Pancreas (tissue), 10 donors: ENCODE data around the gene OGDH. TPM values are rescaled to one million over a fixed set of nuclear protein-coding genes. Genes with fewer than 3 reads are reported as not detected.
A peak's percentile ranks its signal among the peaks of the same experiment; 100 is the strongest.
"Not testable (repeated sequence)": the region's sequence is repeated elsewhere in the genome, so short reads cannot be mapped to it uniquely, and the experiment has no call there.

Experiments
- ATAC-seq, 4 donors: fragments of 200-7000 bp; cut with Tn5 transposase; one replicate each; pipeline versions ENCODE4 v1.8.0 to v1.9.1; 2020; ENCODE audit warnings: mild to moderate bottlenecking in 4 of 4, moderate library complexity in 4 of 4
- DNase-seq, 6 donors: peaks; one replicate each; pipeline ENCODE4 v3.0.0-alpha.2; 2020
- FAIRE-seq: peaks from 2 replicates; lab custom pipeline; 2012; peaks lifted over from hg19 to GRCh38; lab: Jason Lieb, UNC
- H3K27ac ChIP-seq, 4 donors: fragments of 200-600 bp; sonication (generic); 1 replicate in 3 of 4; 2 replicates in 1 of 4; pipeline versions ENCODE4 v1.5.0 to v1.8.0; 2020
- H3K27me3 ChIP-seq, 4 donors: fragments of 200-600 bp; one replicate each; pipeline ENCODE4 v1.8.0; 2021
- H3K36me3 ChIP-seq, 3 donors: fragments of 200-600 bp; sonication (generic) in 1 of 3; one replicate each; pipeline versions ENCODE4 v1.5.0 to v1.8.0; 2020 to 2021
- H3K4me1 ChIP-seq, 3 donors: fragments of 200-600 bp; one replicate each; pipeline ENCODE4 v1.8.0; 2021
- H3K4me3 ChIP-seq, 4 donors: fragments of 200-600 bp; sonication (generic) in 2 of 4; one replicate each; pipeline versions ENCODE4 v1.5.0 to v1.8.0; 2020 to 2021
- H3K9me3 ChIP-seq, 4 donors: fragments of 200-600 bp; one replicate each; pipeline ENCODE4 v1.8.0; 2021
- WGBS, 2 donors: extraction: QIAGEN DNeasy Blood & Tissue Kit; methylation state at CpG; one replicate each; pipeline ENCODE4 v1.1.7; 2013; 5-methylcytosine and 5-hydroxymethylcytosine counted together
- intact Hi-C, 3 donors: fragments of 100-400 bp; cut with DNase I; formaldehyde crosslinking; loops; one replicate each; pipeline versions ENCODE4 v1.11.1 to v1.14.2; 2022
- polyA plus RNA-seq, 2 donors: library from polyadenylated mRNA; stranded (reverse); fragments of 200-250 nt; gene quantifications; one replicate each; pipeline ENCODE4 v1.2.3, GENCODE V29; 2013
- total RNA-seq, 6 donors: library from RNA; stranded (reverse); fragmentation: NEBNext Ultra II Directional in 4 of 6; extraction: Animal tissue kit (Norgen Biotek cat#: 25700) in 4 of 6; gene quantifications; one replicate each; pipeline versions ENCODE4 v1.2.1 to v1.2.4, GENCODE V29; 2021 to 2023
- TF ChIP-seq, protein P1 (sequence below), 4 donors: fragments of 200-600 bp; sonication (generic) in 3 of 4; IDR thresholded peaks; one replicate each; pipeline versions ENCODE4 v1.5.0 to v1.8.0; 2021; ENCODE audit warnings: antibody characterized with exemption in 4 of 4
- donor health status: healthy with polysubstance abuse.
- donor health status: DM: no; HTN: no; CAD: no; lungs with moderate emphysema.
- donor health status: DM: no; HTN: no; CAD: no.
- donor health status: control.
- donor health status: control.
- donor health status: Bipolar disorder and iron deficiency.
- donor health status: DM: yes; HTN: yes; CAD: no.
- donor health status: DM: no; HTN: no; CAD: no.
- donor health status: DM: no; HTN: no; CAD: no.
- donor health status: DM: yes; HTN: yes; CAD: no.

Gene OGDH
- total and polyA plus RNA-seq, 8 donors: 18.4 to 49.2 (median 29.0) TPM

DNA sequence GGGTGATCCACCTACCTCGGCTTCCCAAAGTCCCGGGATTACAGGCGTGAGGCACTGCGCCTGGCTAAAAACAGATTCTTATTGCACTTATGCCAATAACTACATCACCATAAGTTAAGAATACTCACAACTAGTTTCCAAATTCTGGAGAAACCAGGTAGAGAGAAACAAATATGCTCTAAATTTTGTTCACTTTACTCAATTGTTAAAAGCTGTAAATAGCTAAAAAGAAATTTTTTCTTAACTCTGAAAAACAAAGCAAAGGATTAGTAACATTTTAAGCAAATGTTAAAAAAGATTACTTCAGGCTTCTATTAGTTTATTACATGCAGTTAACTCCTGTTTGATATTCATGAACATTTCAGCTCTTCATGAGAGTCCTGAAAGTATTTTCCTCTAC, 113.9 kb downstream of the OGDH start:
- DNase-seq (no peak), ATAC-seq (no peak), FAIRE-seq (no peak)
- TF ChIP-seq, protein P1, sequence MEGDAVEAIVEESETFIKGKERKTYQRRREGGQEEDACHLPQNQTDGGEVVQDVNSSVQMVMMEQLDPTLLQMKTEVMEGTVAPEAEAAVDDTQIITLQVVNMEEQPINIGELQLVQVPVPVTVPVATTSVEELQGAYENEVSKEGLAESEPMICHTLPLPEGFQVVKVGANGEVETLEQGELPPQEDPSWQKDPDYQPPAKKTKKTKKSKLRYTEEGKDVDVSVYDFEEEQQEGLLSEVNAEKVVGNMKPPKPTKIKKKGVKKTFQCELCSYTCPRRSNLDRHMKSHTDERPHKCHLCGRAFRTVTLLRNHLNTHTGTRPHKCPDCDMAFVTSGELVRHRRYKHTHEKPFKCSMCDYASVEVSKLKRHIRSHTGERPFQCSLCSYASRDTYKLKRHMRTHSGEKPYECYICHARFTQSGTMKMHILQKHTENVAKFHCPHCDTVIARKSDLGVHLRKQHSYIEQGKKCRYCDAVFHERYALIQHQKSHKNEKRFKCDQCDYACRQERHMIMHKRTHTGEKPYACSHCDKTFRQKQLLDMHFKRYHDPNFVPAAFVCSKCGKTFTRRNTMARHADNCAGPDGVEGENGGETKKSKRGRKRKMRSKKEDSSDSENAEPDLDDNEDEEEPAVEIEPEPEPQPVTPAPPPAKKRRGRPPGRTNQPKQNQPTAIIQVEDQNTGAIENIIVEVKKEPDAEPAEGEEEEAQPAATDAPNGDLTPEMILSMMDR (IDR thresholded peaks at IDR 0.05): no peak
- no peaks in the 10 kb centered on the region for H3K36me3 ChIP-seq
- intact Hi-C loops: no loop called here
- H3K4me3 ChIP-seq: no peak overlapping the region
- H3K27ac ChIP-seq: no peak overlapping the region
- WGBS, 2 donors: 79 to 92% methylated on average over 4 of the region's 4 CpGs
- no peaks in the 10 kb centered on the region for H3K4me1 ChIP-seq
- no peaks in the 10 kb centered on the region for H3K9me3 ChIP-seq
- no peaks in the 10 kb centered on the region for H3K27me3 ChIP-seq

DNA sequence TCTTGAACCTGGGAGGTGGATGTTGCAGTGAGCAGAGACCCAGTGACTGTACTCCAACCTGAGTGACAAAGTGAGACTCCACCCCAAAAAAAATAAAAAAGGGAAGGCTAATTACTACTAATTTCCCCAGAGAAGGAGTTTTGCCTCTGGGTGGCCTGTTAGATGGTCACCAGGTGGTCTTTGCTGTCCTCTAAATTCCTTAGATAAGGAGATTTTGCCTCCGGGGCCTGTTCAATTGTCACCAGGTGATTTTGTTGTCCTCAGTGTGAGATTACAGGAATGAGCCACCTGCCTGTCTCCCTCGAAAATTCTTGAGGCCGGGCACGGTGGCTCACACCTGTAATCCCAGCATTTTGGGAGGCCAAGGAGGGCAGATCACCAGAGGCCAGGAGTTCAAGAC, 117.8 kb downstream of the OGDH start:
- WGBS, 2 donors: 75 to 77% methylated on average over 4 of the region's 4 CpGs
- ATAC-seq (no peak), DNase-seq (no peak), FAIRE-seq (no peak)
- H3K4me3 ChIP-seq: no peak overlapping the region
- no peaks in the 10 kb centered on the region for H3K27me3 ChIP-seq
- TF ChIP-seq, protein P1 (IDR thresholded peaks at IDR 0.05): no peak
- H3K9me3 ChIP-seq: no peaks in the 10 kb centered on the region
- H3K27ac ChIP-seq: no peak overlapping the region
- no peaks in the 10 kb centered on the region for H3K4me1 ChIP-seq
- intact Hi-C loops: no loop called here
- no peaks in the 10 kb centered on the region for H3K36me3 ChIP-seq

DNA sequence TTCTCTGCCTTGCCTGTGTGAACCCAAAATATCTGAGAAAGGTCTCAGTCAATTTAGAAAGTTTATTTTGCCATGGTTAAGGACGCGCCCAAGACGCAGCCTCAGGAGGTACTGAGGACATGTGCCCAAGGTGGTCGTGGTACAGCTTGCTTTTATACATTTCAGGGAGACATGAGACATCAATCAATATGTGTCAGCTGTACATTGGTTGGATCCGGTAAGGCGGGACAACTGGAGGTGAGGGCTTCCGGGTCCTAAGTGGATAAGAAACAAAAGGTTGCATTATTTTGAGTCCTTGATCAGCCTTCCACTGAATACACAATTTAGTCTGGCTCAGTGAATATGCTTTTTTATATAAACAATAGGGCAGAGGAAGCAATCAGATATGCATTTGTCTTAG, 119.8 kb downstream of the OGDH start:
- H3K27ac ChIP-seq, H3K4me3 ChIP-seq, DNase-seq, H3K27me3 ChIP-seq, intact Hi-C loops, ATAC-seq, FAIRE-seq, H3K36me3 ChIP-seq, H3K9me3 ChIP-seq, H3K4me1 ChIP-seq: not testable (repeated sequence)
- WGBS, 2 donors: 57 to 61% methylated on average over 7 of the region's 7 CpGs

DNA sequence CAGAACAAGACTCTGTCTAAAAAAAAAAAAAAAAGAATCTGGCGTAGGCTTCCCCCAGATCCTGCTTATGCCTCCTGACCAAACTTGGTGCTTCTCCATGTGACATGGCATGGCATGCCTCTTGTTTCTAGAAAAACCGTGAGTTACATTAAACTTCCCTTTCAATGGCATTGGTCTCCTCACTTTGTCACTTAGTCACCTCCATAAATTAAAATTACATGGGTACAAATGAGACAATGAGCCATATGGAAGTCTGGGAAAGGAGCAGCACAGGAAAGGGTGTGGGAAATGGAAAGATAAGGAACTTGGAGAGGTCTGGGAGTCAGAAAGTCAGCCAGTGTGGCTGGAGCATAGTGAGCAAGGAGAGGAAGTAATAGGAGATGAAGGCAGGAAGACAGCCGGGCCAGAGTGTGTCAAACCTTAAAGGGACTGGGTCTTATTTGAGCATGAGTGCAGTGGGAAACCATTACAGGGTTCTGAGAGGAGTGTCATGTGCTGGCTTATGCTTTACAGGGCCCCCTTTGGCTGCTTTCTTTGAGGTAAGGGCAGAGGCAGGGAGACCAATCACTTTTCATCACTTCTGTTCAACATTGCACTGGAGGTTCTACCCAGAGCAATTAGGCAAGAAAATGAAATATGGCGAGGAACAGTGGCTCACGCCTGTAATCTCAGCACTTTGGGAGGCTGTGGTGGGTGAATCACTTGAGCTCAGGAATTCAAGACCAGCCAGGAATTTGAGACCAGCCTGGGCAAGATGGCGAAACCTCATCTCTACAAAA, 120.9 kb downstream of the OGDH start:
- TF ChIP-seq, protein P1 (IDR thresholded peaks at IDR 0.05): no peak
- Histone ChIP-seq H3K27ac (no peak overlapping the region), H3K4me3 (no peak overlapping the region), H3K27me3 (no peaks in the 10 kb centered on the region), H3K9me3 (no peaks in the 10 kb centered on the region), H3K4me1 (no peaks in the 10 kb centered on the region), H3K36me3 (no peaks in the 10 kb centered on the region)
- ATAC-seq: peak in 2 of 4 donors; percentile 41 to 47
- no peak for FAIRE-seq
- intact Hi-C loops: no loop called here
- 76 to 82% methylated on average over 6 of the region's 6 CpGs for WGBS, 2 donors
- DNase-seq: no peak

DNA sequence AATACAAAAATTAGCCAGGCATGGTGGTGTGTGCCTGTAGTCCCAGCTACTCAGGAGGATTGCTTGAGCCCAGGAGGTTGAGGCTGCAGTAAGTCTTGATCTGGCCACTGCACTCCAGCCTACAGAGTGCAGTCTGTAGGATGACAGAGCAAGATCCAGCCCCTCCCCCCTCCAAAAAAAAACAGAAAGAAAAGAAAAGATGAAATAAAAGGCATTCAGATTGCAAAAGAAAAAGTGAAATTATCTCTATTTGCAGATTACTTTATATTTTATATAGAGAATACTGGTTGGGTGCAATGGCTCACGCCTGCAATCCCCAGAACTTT, 121.5 kb downstream of the OGDH start:
- no peak for ATAC-seq
- no peaks in the 10 kb centered on the region for H3K27me3 ChIP-seq
- no peaks in the 10 kb centered on the region for H3K9me3 ChIP-seq
- no peak for FAIRE-seq
- no peaks in the 10 kb centered on the region for H3K4me1 ChIP-seq
- no peak overlapping the region for H3K27ac ChIP-seq
- TF ChIP-seq, protein P1 (IDR thresholded peaks at IDR 0.05): no peak
- no peak overlapping the region for H3K4me3 ChIP-seq
- 80 to 94% methylated on average over 1 of the region's 1 CpG for WGBS, 2 donors
- DNase-seq: no peak
- H3K36me3 ChIP-seq: no peaks in the 10 kb centered on the region
- intact Hi-C loops: no loop called here
